ENCODE data around the gene SNW1. TPM values are rescaled to one million over a fixed set of nuclear protein-coding genes. Genes with fewer than 3 reads are reported as not detected.
"Not testable (repeated sequence)": the region's sequence is repeated elsewhere in the genome, so short reads cannot be mapped to it uniquely, and the experiment has no call there.

The SNW1 gene
- total RNA-seq, 1 donor from 2014 or later, result 66.4 TPM

GRCh38 chr14:77786148-77786547, 25.2 kb upstream of the SNW1 start:
- no peaks in the 10 kb centered on the region for H3K36me3 ChIP-seq (ENCODE audit: control insufficient read depth, insufficient read depth, low read length)
- no peak for DNase-seq (ENCODE audit: low read depth)
- H3K4me3 ChIP-seq (ENCODE audit: low read depth, low read length), result no peak overlapping the region
- no peaks in the 10 kb centered on the region for H3K27me3 ChIP-seq (ENCODE audit: control insufficient read depth, insufficient read depth, low read length)
- TF ChIP-seq CTCF (IDR thresholded peaks at IDR 0.05; ENCODE audit: insufficient read depth, low read length, poor library complexity, severe bottlenecking), result no peak

- H3K27me3 ChIP-seq (ENCODE audit: control insufficient read depth, insufficient read depth, low read length), result no peaks in the 10 kb centered on the region
- TF ChIP-seq CTCF (IDR thresholded peaks at IDR 0.05; ENCODE audit: insufficient read depth, low read length, poor library complexity, severe bottlenecking), result no peak
- H3K36me3 ChIP-seq (ENCODE audit: control insufficient read depth, insufficient read depth, low read length), result no peaks in the 10 kb centered on the region
- no peak overlapping the region for H3K4me3 ChIP-seq (ENCODE audit: low read depth, low read length)
- DNase-seq (ENCODE audit: low read depth), result no peak
These were observed 21.2 kb upstream of the SNW1 start for GRCh38 chr14:77782202-77782601.

- H3K4me3 ChIP-seq (ENCODE audit: low read depth, low read length); H3K27me3 ChIP-seq (ENCODE audit: control insufficient read depth, insufficient read depth, low read length); H3K36me3 ChIP-seq (ENCODE audit: control insufficient read depth, insufficient read depth, low read length); DNase-seq (ENCODE audit: low read depth): not testable (repeated sequence)
These were observed 13.0 kb upstream of the SNW1 start for GRCh38 chr14:77773966-77774365.

- not testable (repeated sequence) for DNase-seq (ENCODE audit: low read depth); H3K36me3 ChIP-seq (ENCODE audit: control insufficient read depth, insufficient read depth, low read length); H3K27me3 ChIP-seq (ENCODE audit: control insufficient read depth, insufficient read depth, low read length); H3K4me3 ChIP-seq (ENCODE audit: low read depth, low read length)
These were observed 7.6 kb upstream of the SNW1 start for GRCh38 chr14:77768442-77769069.

GRCh38 chr14:77763978-77764377, 3.0 kb upstream of the SNW1 start:
- no peak for DNase-seq (ENCODE audit: low read depth)
- Histone ChIP-seq H3K36me3 (ENCODE audit: control insufficient read depth, insufficient read depth, low read length) (no peaks in the 10 kb centered on the region), H3K4me3 (ENCODE audit: low read depth, low read length) (no peak overlapping the region), H3K27me3 (ENCODE audit: control insufficient read depth, insufficient read depth, low read length) (no peaks in the 10 kb centered on the region)
- TF ChIP-seq CTCF (IDR thresholded peaks at IDR 0.05; ENCODE audit: insufficient read depth, low read length, poor library complexity, severe bottlenecking), result no peak

GRCh38 chr14:77763316-77763715, 2.4 kb upstream of the SNW1 start:
- DNase-seq (ENCODE audit: low read depth), result no peak

More at GRCh38 chr14:77763316-77763715, 2.4 kb upstream of the SNW1 start:
- no peak overlapping the region for H3K4me3 ChIP-seq (ENCODE audit: low read depth, low read length)
- no peak for TF ChIP-seq CTCF (IDR thresholded peaks at IDR 0.05; ENCODE audit: insufficient read depth, low read length, poor library complexity, severe bottlenecking)
- H3K27me3 ChIP-seq (ENCODE audit: control insufficient read depth, insufficient read depth, low read length), result no peaks in the 10 kb centered on the region
- H3K36me3 ChIP-seq (ENCODE audit: control insufficient read depth, insufficient read depth, low read length), result no peaks in the 10 kb centered on the region
